Left forelimb (tissue), 1 donor: Measurements from ENCODE around the gene CMTM3.

ENCODE experiments used
- DNase-seq: peaks from one replicate; pipeline ENCODE4 v3.0.0-alpha.2; 2018; ENCODE audit warnings: low spot score

CMTM3 gene

DNA sequence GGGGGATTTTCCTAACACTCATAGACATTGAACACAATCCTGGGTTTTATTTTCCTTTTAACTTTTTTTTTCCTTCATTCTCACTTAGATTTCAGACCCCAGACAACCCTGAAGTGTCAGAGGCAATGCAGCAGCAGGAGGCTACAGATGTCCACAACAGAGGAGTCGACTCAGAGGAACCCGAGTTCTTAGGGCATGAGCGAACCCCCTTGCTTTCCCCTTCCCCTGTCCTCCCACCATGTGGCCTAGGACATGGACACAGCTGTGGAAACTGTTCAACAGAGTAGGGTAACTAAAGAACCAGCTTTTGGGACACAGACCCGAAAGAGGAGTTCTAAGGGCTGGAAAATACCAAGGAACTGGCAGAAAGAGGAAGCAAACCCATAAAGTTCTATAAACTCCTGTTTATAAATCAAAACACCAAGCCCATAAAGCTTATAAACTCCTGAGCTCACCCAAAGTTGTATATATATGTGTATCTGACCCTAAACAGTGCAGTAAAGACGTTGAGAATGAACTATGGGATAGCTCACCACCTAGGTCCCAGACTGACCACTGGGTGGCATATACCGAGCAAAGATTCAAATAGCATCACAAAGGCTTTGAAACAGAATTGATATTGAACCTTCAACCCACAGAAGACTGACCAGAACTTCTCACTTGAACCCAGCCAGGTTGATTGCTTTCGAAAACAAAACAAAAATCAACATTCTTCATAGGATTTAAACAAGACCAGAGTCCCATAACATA is 58.1 kb downstream of the CMTM3 start:
- DNase-seq: no peak
